Stimulated activated naive CD8-positive, alpha-beta T cell treated with anti-CD3 and anti-CD28 coated beads, Interleukin-15, amount 100 ng/mL, for 72 hours (primary cell): Measurements from ENCODE around the gene TBL1Y.

Experiments used
- ATAC-seq: fragments of 150-1000 bp; cut with Tn5 transposase; 2 replicates; pipeline ENCODE4 v1.10.0; 2021; ENCODE audit warnings: mild to moderate bottlenecking, moderate library complexity
- DNase-seq, 2 donors: peaks; one replicate each; pipeline ENCODE4 v3.0.0; 2021 to 2022
- H3K27ac Mint-ChIP-seq, 2 donors: one replicate each; pipeline ENCODE4 v1.8.0; 2022; ENCODE audit warnings: mild to moderate bottlenecking in 2 of 2, mixed read lengths in 2 of 2, moderate library complexity in 2 of 2
- H3K27me3 Mint-ChIP-seq: one replicate; pipeline ENCODE4 v1.8.0; 2022; ENCODE audit warnings: mixed read lengths
- H3K4me1 Mint-ChIP-seq: one replicate; pipeline ENCODE4 v1.8.0; 2022; ENCODE audit warnings: mild to moderate bottlenecking, mixed read lengths
- H3K4me3 Mint-ChIP-seq, 2 donors: one replicate each; pipeline ENCODE4 v1.8.0; 2022; ENCODE audit warnings: mild to moderate bottlenecking in 2 of 2, mixed read lengths in 2 of 2, moderate library complexity in 1 of 2
- H3K9me3 Mint-ChIP-seq, 2 donors: one replicate each; pipeline ENCODE4 v1.8.0; 2022; ENCODE audit warnings: mixed read lengths in 2 of 2

The TBL1Y gene

DNA sequence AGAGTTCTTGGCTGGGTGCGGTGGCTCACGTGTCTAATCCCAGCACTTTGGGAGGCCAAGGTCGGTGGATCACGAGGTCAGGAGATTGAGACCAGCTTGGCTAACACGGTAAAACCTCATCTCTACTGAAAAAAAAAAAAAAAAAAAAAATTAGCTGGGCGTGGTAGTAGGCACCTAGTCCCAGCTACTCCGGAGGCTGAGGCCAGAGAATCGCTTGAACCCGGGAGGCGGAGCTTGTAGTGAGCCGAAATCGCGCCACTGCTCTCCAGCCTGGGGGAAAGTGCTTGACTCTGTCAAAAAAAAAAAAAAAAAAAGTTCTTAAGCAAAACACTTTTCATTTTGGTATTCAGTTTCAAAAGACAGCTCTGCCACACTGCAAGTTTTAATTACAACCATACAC lies 37.9 kb downstream of the TBL1Y start:
- no peaks in the 10 kb centered on the region for H3K4me1 Mint-ChIP-seq

DNA sequence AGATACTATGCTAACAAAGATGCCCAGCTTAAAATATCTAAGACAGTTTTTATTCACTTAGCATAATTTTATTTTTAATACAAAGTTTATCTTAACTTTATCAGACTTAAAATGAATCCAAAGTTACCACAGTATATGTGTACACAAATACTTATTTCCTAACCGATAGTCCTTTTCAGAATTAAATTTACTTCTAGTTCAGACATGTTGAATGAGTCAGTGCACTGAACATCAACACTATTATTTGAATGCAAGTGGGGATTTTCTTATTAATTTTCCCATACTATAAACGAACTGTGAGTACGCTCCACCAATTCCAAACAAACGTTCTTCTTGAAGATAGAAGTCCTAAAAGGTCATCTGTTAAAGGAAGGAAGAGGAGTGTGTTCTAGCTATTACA lies 39.5 kb downstream of the TBL1Y start:
- no peaks in the 10 kb centered on the region for H3K27me3 Mint-ChIP-seq
- ATAC-seq (no peak), DNase-seq (no peak)
- H3K4me3 Mint-ChIP-seq, result no peak overlapping the region
- H3K4me1 Mint-ChIP-seq, result no peaks in the 10 kb centered on the region
- no peaks in the 10 kb centered on the region for H3K9me3 Mint-ChIP-seq
- H3K27ac Mint-ChIP-seq, result no peak overlapping the region

More for the DNA sequence above, 37.9 kb downstream of the TBL1Y start:
- ATAC-seq (no peak), DNase-seq (no peak)
- H3K27ac Mint-ChIP-seq, result no peak overlapping the region
- H3K9me3 Mint-ChIP-seq, result no peaks in the 10 kb centered on the region
- no peak overlapping the region for H3K4me3 Mint-ChIP-seq
- H3K27me3 Mint-ChIP-seq, result no peaks in the 10 kb centered on the region

DNA sequence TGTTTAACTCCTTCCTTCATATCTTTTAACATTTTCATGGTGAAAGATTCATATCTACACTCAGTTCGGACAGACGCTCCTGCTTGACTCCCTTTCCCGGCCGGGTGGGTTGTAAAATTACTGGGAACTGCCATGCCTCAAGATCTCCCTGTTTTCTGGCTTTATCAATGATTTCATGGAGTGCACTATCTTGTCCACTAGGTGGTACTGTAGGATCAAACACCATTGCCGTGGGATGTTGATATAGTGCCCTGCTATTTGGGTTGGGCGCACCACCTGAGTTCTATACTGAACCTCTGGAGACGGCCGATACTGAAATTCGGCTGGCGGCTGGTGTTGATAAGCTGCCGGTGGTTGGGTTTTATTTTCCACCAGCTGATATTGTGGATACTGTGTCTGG lies 54.2 kb downstream of the TBL1Y start:
- H3K4me3 Mint-ChIP-seq, result no peak overlapping the region
- no peaks in the 10 kb centered on the region for H3K9me3 Mint-ChIP-seq
- peaks cover 5% of the 10 kb centered on the region for H3K4me1 Mint-ChIP-seq
- no peak overlapping the region for H3K27ac Mint-ChIP-seq
- no peaks in the 10 kb centered on the region for H3K27me3 Mint-ChIP-seq
- DNase-seq (peak; percentile 20 to 39), ATAC-seq (peak; percentile 85)

- Mint-ChIP-seq H3K4me1 (peaks cover 5% of the 10 kb centered on the region), H3K27ac (no peak overlapping the region), H3K9me3 (no peaks in the 10 kb centered on the region), H3K27me3 (no peaks in the 10 kb centered on the region), H3K4me3 (no peak overlapping the region)
- DNase-seq (no peak), ATAC-seq (peak; percentile 53)
These were observed 56.0 kb downstream of the TBL1Y start for GRCh38 chrY:6966521-6966920.

- Mint-ChIP-seq H3K9me3 (no peaks in the 10 kb centered on the region), H3K27ac (no peak overlapping the region), H3K4me3 (no peak overlapping the region), H3K4me1 (peaks cover 5% of the 10 kb centered on the region), H3K27me3 (no peaks in the 10 kb centered on the region)
- ATAC-seq (no peak), DNase-seq (no peak)
These were observed 57.2 kb downstream of the TBL1Y start for GRCh38 chrY:6967736-6968135.

GRCh38 chrY:6968191-6968590 lies 57.7 kb downstream of the TBL1Y start:
- no peak for DNase-seq
- no peaks in the 10 kb centered on the region for H3K9me3 Mint-ChIP-seq
- H3K27me3 Mint-ChIP-seq, result no peaks in the 10 kb centered on the region
- H3K27ac Mint-ChIP-seq, result no peak overlapping the region
- ATAC-seq, result no peak
- H3K4me3 Mint-ChIP-seq, result no peak overlapping the region
- H3K4me1 Mint-ChIP-seq, result peaks cover 5% of the 10 kb centered on the region

GRCh38 chrY:6972271-6972887 lies 61.9 kb downstream of the TBL1Y start:
- Mint-ChIP-seq H3K27me3 (no peaks in the 10 kb centered on the region), H3K9me3 (no peaks in the 10 kb centered on the region), H3K27ac (no peak overlapping the region), H3K4me1 (no peaks in the 10 kb centered on the region), H3K4me3 (no peak overlapping the region)
- DNase-seq (no peak), ATAC-seq (no peak)

GRCh38 chrY:6974971-6975370 lies 64.5 kb downstream of the TBL1Y start:
- no peak for ATAC-seq
- Mint-ChIP-seq H3K27ac (no peak overlapping the region), H3K4me1 (no peaks in the 10 kb centered on the region)

GRCh38 chrY:6977783-6978182 lies 67.3 kb downstream of the TBL1Y start:
- H3K4me1 Mint-ChIP-seq, result no peaks in the 10 kb centered on the region
- ATAC-seq (no peak), DNase-seq (no peak)
- no peak overlapping the region for H3K27ac Mint-ChIP-seq
- H3K27me3 Mint-ChIP-seq, result no peaks in the 10 kb centered on the region
- H3K9me3 Mint-ChIP-seq, result no peaks in the 10 kb centered on the region
- no peak overlapping the region for H3K4me3 Mint-ChIP-seq

More at GRCh38 chrY:6974971-6975370, 64.5 kb downstream of the TBL1Y start:
- no peaks in the 10 kb centered on the region for H3K27me3 Mint-ChIP-seq
- no peaks in the 10 kb centered on the region for H3K9me3 Mint-ChIP-seq
- no peak overlapping the region for H3K4me3 Mint-ChIP-seq
- no peak for DNase-seq

DNA sequence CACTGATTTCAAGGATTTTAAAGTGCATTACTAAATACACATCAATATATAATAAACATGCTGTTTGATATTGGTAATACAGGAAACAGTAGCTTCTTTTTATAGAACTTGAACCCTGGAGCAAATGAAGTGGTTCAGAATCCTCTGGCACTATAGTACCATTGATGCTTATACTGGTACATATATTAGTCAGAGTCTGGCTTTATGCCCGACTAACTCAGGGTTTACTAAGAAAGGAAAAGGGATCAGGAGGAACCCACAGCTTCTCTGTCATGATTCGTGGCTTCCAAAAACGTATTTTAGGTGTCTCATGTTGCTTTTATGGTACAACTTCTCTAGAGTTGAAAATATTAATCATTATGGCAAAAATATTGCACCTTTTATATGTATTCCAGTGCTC lies 72.7 kb downstream of the TBL1Y start:
- Mint-ChIP-seq H3K4me1 (no peaks in the 10 kb centered on the region), H3K27me3 (no peaks in the 10 kb centered on the region), H3K9me3 (no peaks in the 10 kb centered on the region), H3K27ac (no peak overlapping the region), H3K4me3 (no peak overlapping the region)
- ATAC-seq (no peak), DNase-seq (no peak)

GRCh38 chrY:6987811-6988210 lies 77.3 kb downstream of the TBL1Y start:
- Mint-ChIP-seq H3K9me3 (no peaks in the 10 kb centered on the region), H3K27me3 (no peaks in the 10 kb centered on the region), H3K4me3 (no peak overlapping the region), H3K4me1 (no peaks in the 10 kb centered on the region), H3K27ac (no peak overlapping the region)
- DNase-seq (no peak), ATAC-seq (no peak)

- Mint-ChIP-seq H3K4me3 (no peak overlapping the region), H3K27me3 (no peaks in the 10 kb centered on the region), H3K9me3 (no peaks in the 10 kb centered on the region), H3K4me1 (no peaks in the 10 kb centered on the region), H3K27ac (no peak overlapping the region)
- DNase-seq, result no peak
- no peak for ATAC-seq
These were observed 79.6 kb downstream of the TBL1Y start for GRCh38 chrY:6989886-6990620.

- Mint-ChIP-seq H3K27ac (no peak overlapping the region), H3K4me3 (no peak overlapping the region), H3K27me3 (no peaks in the 10 kb centered on the region), H3K4me1 (no peaks in the 10 kb centered on the region), H3K9me3 (no peaks in the 10 kb centered on the region)
- no peak for ATAC-seq
- no peak for DNase-seq
These were observed 81.5 kb downstream of the TBL1Y start for GRCh38 chrY:6992041-6992440.

DNA sequence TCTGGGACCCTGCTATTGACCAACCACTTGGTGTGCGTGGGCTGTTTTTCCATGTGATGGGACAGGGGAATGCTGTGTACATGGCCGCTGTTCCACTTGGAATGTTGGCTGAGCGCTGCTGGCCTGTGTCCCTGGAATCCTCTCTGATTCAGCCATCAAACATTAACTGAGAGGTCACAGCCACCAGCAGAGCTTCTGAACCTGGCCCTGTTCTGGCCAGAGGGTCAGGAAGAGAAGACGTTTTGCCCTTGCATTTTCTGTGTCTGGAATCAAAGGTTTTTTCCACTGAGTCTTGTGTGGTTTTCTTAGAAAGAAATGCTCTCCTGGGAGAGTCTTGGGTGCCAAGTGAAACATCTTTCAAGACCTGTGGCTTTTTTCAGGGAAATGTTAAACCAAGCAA lies 85.5 kb downstream of the TBL1Y start:
- Mint-ChIP-seq H3K27me3 (no peaks in the 10 kb centered on the region), H3K9me3 (no peaks in the 10 kb centered on the region), H3K27ac (no peak overlapping the region), H3K4me1 (no peaks in the 10 kb centered on the region), H3K4me3 (no peak overlapping the region)
- no peak for DNase-seq
- ATAC-seq, result no peak

DNA sequence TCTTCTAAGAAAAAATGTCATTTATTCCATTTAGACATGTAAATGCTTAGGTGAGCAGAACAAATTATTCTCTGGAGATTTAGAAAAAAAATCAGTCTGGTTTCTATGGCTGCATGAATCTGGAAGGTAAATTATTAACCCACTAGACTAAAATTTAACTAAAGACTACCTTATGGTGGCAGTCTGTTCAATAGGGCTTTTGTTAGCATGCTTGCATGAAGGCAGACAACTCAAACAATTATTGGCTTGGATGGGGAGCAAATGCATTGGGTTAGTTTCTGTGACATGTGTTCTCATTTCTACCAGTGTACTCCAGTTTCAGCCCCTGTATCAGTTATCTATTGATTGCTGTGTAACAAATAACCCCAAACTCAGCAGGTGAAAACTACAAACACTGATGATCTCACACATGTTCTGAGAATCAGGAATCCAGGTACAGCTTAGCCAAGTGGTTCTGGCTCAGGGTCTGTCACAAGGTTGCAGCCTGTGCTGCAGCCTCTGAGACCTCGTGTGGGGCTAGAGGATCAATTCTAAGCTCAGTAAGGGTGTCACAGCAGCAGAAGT lies 87.1 kb downstream of the TBL1Y start:
- Mint-ChIP-seq H3K4me3 (no peak overlapping the region), H3K4me1 (no peaks in the 10 kb centered on the region), H3K27me3 (no peaks in the 10 kb centered on the region), H3K9me3 (no peaks in the 10 kb centered on the region), H3K27ac (no peak overlapping the region)
- ATAC-seq (no peak), DNase-seq (no peak)

- no peaks in the 10 kb centered on the region for H3K4me1 Mint-ChIP-seq
- no peaks in the 10 kb centered on the region for H3K9me3 Mint-ChIP-seq
- no peak overlapping the region for H3K4me3 Mint-ChIP-seq
- H3K27me3 Mint-ChIP-seq, result no peaks in the 10 kb centered on the region
- DNase-seq (no peak), ATAC-seq (no peak)
- no peak overlapping the region for H3K27ac Mint-ChIP-seq
These were observed 89.4 kb downstream of the TBL1Y start for GRCh38 chrY:6999905-7000304.
